ENCODE measurements around the gene ANKRD16. TPM values are rescaled to one million over a fixed set of nuclear protein-coding genes. Genes with fewer than 3 reads are reported as not detected.

Gene ANKRD16
- total RNA-seq, 4 donors from 2014 or later = 9.0 to 23.3 (median 16.6) TPM

DNA sequence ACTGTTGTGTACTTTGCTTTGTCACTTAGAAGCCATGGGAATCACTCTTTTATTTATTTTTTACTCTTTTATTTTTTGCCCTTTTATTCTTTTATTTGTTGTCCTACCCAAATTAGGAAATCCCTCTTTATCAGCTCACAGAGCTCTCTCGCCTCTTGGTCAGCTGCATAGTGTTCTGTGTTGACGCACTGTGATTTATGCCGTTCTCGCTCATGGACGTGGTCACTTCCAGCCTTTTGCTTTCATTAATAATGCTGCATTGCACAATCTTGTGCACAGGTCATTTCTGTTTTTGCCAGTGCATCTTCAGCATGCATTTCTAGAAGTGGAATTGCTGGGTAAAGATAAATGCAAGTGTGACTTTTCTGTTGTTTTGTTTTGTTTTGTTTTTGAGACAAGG, 42.7 kb upstream of the ANKRD16 start:
- TF ChIP-seq POLR2A (IDR thresholded peaks at IDR 0.05) (no peak), CTCF (IDR thresholded peaks at IDR 0.05) (no peak)
- 93 to 97% methylated on average over 5 of the region's 5 CpGs for whole genome bisulfite sequencing, 2 donors
- no peak overlapping the region for H3K4me3 ChIP-seq (ENCODE audit: low read depth, poor library complexity, severe bottlenecking)
- intact Hi-C loops (cut with DNase I; ENCODE audit: low total_unique reads) = no loop called here
- no peak for DNase-seq (ENCODE audit: low spot score in 2 of 2)

GRCh38 chr10:5930272-5930671, 40.6 kb upstream of the ANKRD16 start:
- TF ChIP-seq POLR2A (IDR thresholded peaks at IDR 0.05) = no peak
- no peak for TF ChIP-seq CTCF (IDR thresholded peaks at IDR 0.05)
- WGBS, 2 donors = 69 to 86% methylated on average over 11 of the region's 11 CpGs
- intact Hi-C loops (cut with DNase I; ENCODE audit: low total_unique reads) = no loop called here

GRCh38 chr10:5929442-5929841, 39.7 kb upstream of the ANKRD16 start:
- no peak for DNase-seq (ENCODE audit: low spot score in 2 of 2)
- TF ChIP-seq CTCF (IDR thresholded peaks at IDR 0.05) = no peak
- TF ChIP-seq POLR2A (IDR thresholded peaks at IDR 0.05) = no peak
- 83 to 84% methylated on average over 8 of the region's 8 CpGs for WGBS, 2 donors
- no peak overlapping the region for H3K4me3 ChIP-seq (ENCODE audit: low read depth, poor library complexity, severe bottlenecking)
- intact Hi-C loops (cut with DNase I; ENCODE audit: low total_unique reads) = no loop called here

More at GRCh38 chr10:5930272-5930671, 40.6 kb upstream of the ANKRD16 start:
- no peak overlapping the region for H3K4me3 ChIP-seq (ENCODE audit: low read depth, poor library complexity, severe bottlenecking)
- no peak for DNase-seq (ENCODE audit: low spot score in 2 of 2)

- intact Hi-C loops (cut with DNase I; ENCODE audit: low total_unique reads) = no loop called here
- TF ChIP-seq CTCF (IDR thresholded peaks at IDR 0.05) (no peak), POLR2A (IDR thresholded peaks at IDR 0.05) (no peak)
- DNase-seq (ENCODE audit: low spot score in 2 of 2) = no peak
- WGBS, 2 donors = 84 to 86% methylated on average over 8 of the region's 8 CpGs
- no peak overlapping the region for H3K4me3 ChIP-seq (ENCODE audit: low read depth, poor library complexity, severe bottlenecking)
Measured at GRCh38 chr10:5927306-5927705, 37.6 kb upstream of the ANKRD16 start.

GRCh38 chr10:5924889-5925288, 35.2 kb upstream of the ANKRD16 start:
- intact Hi-C loops (cut with DNase I; ENCODE audit: low total_unique reads) = no loop called here
- DNase-seq (ENCODE audit: low spot score in 2 of 2) = no peak
- no peak overlapping the region for H3K4me3 ChIP-seq (ENCODE audit: low read depth, poor library complexity, severe bottlenecking)
- TF ChIP-seq CTCF (IDR thresholded peaks at IDR 0.05) (no peak), POLR2A (IDR thresholded peaks at IDR 0.05) (no peak)
- 69 to 79% methylated on average over 10 of the region's 10 CpGs for WGBS, 2 donors

DNA sequence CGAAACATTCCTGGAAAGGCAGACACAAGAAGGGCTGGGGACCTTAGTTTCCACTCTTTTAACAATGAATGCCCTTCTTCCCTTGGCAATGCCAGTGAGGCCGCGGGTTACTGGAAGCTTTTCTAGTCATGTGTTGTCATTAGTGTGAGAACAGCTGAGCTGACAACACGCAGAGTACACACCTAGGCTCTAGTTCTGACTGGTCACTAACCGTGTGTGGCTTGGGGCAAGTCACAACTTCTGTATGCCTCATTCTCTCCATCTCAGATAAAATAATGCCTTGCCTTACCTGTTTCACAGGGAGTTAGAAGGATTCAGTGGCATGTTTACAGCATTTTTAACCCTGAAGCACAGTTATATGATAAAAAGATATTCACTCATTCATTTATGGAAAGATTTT, 32.1 kb upstream of the ANKRD16 start:
- H3K4me3 ChIP-seq (ENCODE audit: low read depth, poor library complexity, severe bottlenecking) = no peak overlapping the region
- DNase-seq (ENCODE audit: low spot score in 2 of 2) = no peak
- TF ChIP-seq POLR2A (IDR thresholded peaks at IDR 0.05) (no peak), CTCF (IDR thresholded peaks at IDR 0.05) (no peak)
- 74 to 75% methylated on average over 5 of the region's 5 CpGs for WGBS, 2 donors
- intact Hi-C loops (cut with DNase I; ENCODE audit: low total_unique reads) = no loop called here
